ENCODE measurements around the gene GRIFIN.

The GRIFIN gene

GRCh38 chr7:2481195-2481594 is 5.0 kb upstream of the GRIFIN start:
- TF ChIP-seq, protein P1, sequence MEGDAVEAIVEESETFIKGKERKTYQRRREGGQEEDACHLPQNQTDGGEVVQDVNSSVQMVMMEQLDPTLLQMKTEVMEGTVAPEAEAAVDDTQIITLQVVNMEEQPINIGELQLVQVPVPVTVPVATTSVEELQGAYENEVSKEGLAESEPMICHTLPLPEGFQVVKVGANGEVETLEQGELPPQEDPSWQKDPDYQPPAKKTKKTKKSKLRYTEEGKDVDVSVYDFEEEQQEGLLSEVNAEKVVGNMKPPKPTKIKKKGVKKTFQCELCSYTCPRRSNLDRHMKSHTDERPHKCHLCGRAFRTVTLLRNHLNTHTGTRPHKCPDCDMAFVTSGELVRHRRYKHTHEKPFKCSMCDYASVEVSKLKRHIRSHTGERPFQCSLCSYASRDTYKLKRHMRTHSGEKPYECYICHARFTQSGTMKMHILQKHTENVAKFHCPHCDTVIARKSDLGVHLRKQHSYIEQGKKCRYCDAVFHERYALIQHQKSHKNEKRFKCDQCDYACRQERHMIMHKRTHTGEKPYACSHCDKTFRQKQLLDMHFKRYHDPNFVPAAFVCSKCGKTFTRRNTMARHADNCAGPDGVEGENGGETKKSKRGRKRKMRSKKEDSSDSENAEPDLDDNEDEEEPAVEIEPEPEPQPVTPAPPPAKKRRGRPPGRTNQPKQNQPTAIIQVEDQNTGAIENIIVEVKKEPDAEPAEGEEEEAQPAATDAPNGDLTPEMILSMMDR (IDR thresholded peaks at IDR 0.05; ENCODE audit: insufficient read depth, low read length, poor library complexity, severe bottlenecking): no peak
- Histone ChIP-seq H3K36me3 (ENCODE audit: control insufficient read depth, insufficient read depth, low read length) (no peaks in the 10 kb centered on the region), H3K27me3 (replicated peaks; ENCODE audit: control insufficient read depth, insufficient read depth, low read length) (no peaks in the 10 kb centered on the region; the same call in 1 of the 2 replicates), H3K4me3 (replicated peaks; ENCODE audit: low read depth, low read length) (no peak overlapping the region)
- no peak for DNase-seq (ENCODE audit: extremely low read depth, insufficient read length)

- Histone ChIP-seq H3K27me3 (replicated peaks; ENCODE audit: control insufficient read depth, insufficient read depth, low read length) (no peaks in the 10 kb centered on the region; the same call in 1 of the 2 replicates), H3K4me3 (replicated peaks; ENCODE audit: low read depth, low read length) (no peak overlapping the region), H3K36me3 (ENCODE audit: control insufficient read depth, insufficient read depth, low read length) (no peaks in the 10 kb centered on the region)
- TF ChIP-seq, protein P1 (IDR thresholded peaks at IDR 0.05; ENCODE audit: insufficient read depth, low read length, poor library complexity, severe bottlenecking): no peak
- no peak for DNase-seq (ENCODE audit: extremely low read depth, insufficient read length)
These were observed 3.8 kb upstream of the GRIFIN start for GRCh38 chr7:2480070-2480408.

DNA sequence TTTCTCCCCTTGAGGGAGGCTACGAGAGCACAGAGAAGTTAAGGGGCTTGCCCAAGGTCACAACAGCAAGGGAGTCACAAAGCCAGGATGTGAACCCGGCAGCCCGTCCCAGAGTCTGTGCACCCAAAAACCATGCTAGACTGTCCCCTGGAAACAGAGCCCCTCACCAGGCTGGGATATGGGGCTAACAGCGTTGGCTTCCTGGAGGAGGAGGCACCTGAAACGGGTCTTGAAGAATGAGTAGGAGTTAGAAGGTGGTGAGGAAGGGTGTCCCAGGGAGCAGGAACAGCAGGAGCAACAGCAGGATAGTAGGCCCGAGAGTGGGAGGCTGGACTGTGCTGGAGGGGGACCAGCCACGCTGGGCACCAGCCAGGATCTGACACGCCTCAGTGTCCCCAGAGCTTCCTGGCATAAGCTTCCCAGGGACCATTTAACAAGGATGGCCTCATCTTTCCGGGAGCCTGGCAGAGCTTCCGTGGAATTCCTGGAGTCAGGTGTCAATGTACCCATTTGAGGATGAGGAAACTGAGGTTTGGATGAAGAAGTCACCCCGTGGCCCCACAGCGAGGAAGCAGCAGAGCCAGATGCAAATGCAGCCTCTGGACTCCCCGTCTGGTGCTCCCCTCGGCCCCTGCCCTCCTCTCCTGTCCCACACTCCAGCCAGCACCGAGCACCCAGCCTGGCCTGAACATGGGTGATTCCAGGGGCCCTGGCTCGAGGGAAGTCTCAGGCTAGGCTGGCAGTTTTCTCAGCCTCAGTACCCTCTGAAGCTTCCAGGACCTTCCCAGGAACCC is 3.3 kb upstream of the GRIFIN start:
- DNase-seq (ENCODE audit: extremely low read depth, insufficient read length): no peak
- Histone ChIP-seq H3K36me3 (ENCODE audit: control insufficient read depth, insufficient read depth, low read length) (no peaks in the 10 kb centered on the region), H3K4me3 (replicated peaks; ENCODE audit: low read depth, low read length) (no peak overlapping the region), H3K27me3 (replicated peaks; ENCODE audit: control insufficient read depth, insufficient read depth, low read length) (no peaks in the 10 kb centered on the region; the same call in 1 of the 2 replicates)
- TF ChIP-seq, protein P1 (IDR thresholded peaks at IDR 0.05; ENCODE audit: insufficient read depth, low read length, poor library complexity, severe bottlenecking): no peak

DNA sequence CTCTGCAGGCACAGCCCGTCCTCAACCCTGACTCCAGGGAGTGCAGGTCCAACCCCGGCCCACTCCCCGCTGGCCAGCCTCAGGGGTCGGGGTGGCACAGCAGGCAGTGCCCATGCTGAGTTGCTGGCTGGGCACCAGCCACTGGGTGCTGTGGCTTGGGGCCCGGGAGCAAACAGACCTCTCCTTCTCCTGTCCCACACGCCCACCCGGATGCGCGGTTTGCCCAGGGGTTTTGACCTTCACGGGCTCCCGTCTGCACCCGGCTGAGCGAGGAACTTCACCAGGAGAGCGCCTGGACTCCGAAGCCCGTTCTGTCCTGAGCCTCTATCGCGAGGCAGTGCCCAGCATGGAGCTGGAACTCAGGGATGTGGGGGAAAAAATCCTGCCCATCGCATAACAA is 2.6 kb upstream of the GRIFIN start:
- TF ChIP-seq, protein P1 (IDR thresholded peaks at IDR 0.05; ENCODE audit: insufficient read depth, low read length, poor library complexity, severe bottlenecking): no peak
- Histone ChIP-seq H3K27me3 (replicated peaks; ENCODE audit: control insufficient read depth, insufficient read depth, low read length) (no peaks in the 10 kb centered on the region; the same call in 1 of the 2 replicates), H3K4me3 (replicated peaks; ENCODE audit: low read depth, low read length) (no peak overlapping the region), H3K36me3 (ENCODE audit: control insufficient read depth, insufficient read depth, low read length) (no peaks in the 10 kb centered on the region)
- no peak for DNase-seq (ENCODE audit: extremely low read depth, insufficient read length)

DNA sequence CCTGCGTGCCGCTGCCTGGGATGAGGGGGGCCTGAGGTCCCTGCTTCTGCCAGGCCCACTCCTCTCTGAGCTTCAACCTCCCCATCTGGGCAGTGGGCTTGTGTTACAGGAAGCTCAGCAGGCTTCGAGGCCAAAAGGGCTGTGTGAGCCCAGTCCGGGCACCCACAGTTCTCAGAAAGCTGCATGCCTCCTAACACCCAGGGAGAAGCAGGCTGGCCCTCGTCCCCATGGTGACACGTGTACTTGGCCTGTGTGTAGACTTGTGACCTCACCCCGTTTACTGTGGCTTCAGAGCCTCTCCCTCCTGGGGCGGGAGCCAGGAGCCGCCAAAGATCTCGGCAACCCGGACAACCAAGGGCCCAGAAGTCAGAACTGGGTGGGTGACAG is 2.2 kb upstream of the GRIFIN start:
- DNase-seq (ENCODE audit: extremely low read depth, insufficient read length): no peak
- TF ChIP-seq, protein P1 (IDR thresholded peaks at IDR 0.05; ENCODE audit: insufficient read depth, low read length, poor library complexity, severe bottlenecking): no peak
- no peak overlapping the region for H3K4me3 ChIP-seq (replicated peaks; ENCODE audit: low read depth, low read length)
- no peaks in the 10 kb centered on the region for H3K36me3 ChIP-seq (ENCODE audit: control insufficient read depth, insufficient read depth, low read length)
- no peaks in the 10 kb centered on the region; the same call in 1 of the 2 replicates for H3K27me3 ChIP-seq (replicated peaks; ENCODE audit: control insufficient read depth, insufficient read depth, low read length)

All from GM06990 (cell line).